Testis (tissue), 3 donors: ENCODE measurements around the gene RPL7L1. TPM values are rescaled to one million over a fixed set of nuclear protein-coding genes. Genes with fewer than 3 reads are reported as not detected.

Source experiments
- DNase-seq: peaks from one replicate; pipeline ENCODE4 v3.0.0-alpha.2; 2019
- H3K27ac ChIP-seq, 2 donors: fragments of 200-600 bp; sonication (generic); one replicate each; pipeline ENCODE4 v1.5.1; 2019
- H3K27me3 ChIP-seq: fragments of 200-600 bp; sonication (generic); one replicate; pipeline ENCODE4 v1.5.1; 2019
- H3K36me3 ChIP-seq: fragments of 200-600 bp; sonication (generic); one replicate; pipeline ENCODE4 v1.5.1; 2017; ENCODE audit warnings: low read depth; ENCODE audit errors: missing control alignments
- H3K4me1 ChIP-seq: fragments of 200-600 bp; sonication (generic); one replicate; pipeline ENCODE4 v1.5.1; 2019
- H3K4me3 ChIP-seq, 2 donors: fragments of 200-600 bp; sonication (generic); one replicate each; pipeline ENCODE4 v1.5.1; 2017 to 2019
- H3K9me3 ChIP-seq: fragments of 200-600 bp; sonication (generic); one replicate; pipeline ENCODE4 v1.5.1; 2017
- POLR2A ChIP-seq: fragments of 450-650 bp; IDR thresholded peaks from one replicate; pipeline ENCODE4 v1.6.1; 2017; ENCODE audit warnings: antibody characterized with exemption, mild to moderate bottlenecking, moderate library complexity
- WGBS, 2 donors: methylation state at CpG; one replicate each; pipeline ENCODE4 v1.1.5; 2018; 5-methylcytosine and 5-hydroxymethylcytosine counted together
- intact Hi-C: fragments of 100-400 bp; cut with DNase I; formaldehyde crosslinking; loops from one replicate; pipeline ENCODE4 v1.15.1; 2023; ENCODE audit warnings: low total_unique reads
- polyA plus RNA-seq: library from polyadenylated mRNA; stranded (reverse); fragments of 350-450 nt; fragmentation: Illumina TruSeq; extraction: RNeasy Lipid Tissue Mini Kit (QIAGEN cat#74804); gene quantifications from one replicate; pipeline ENCODE4 v1.2.3, GENCODE V29; 2014; ENCODE audit warnings: low read depth, low replicate concordance; ENCODE audit not compliant: insufficient read depth
- total RNA-seq, 2 donors: library from RNA; depleted of rRNA; stranded (reverse); fragments of >200 nt; gene quantifications; one replicate each; pipeline ENCODE4 v1.2.3, GENCODE V29; 2016
- TF ChIP-seq, protein P1 (sequence below), 3 experiments: fragments of 450-650 bp in 2 of 3; fragments of 200-600 bp in 1 of 3; sonication (generic) in 1 of 3; IDR thresholded peaks; one replicate each; pipeline ENCODE4 v1.5.1; 2016 to 2019; ENCODE audit warnings: antibody characterized with exemption in 3 of 3, mild to moderate bottlenecking in 2 of 3, moderate library complexity in 1 of 3

The RPL7L1 gene
- total and polyA plus RNA-seq, 3 donors from 2014 or later, result 51.4 to 66.8 (median 62.6) TPM

- H3K36me3 ChIP-seq, result no peaks in the 10 kb centered on the region
Observed at GRCh38 chr6:42916288-42916687, 36.9 kb downstream of the RPL7L1 start.

DNA sequence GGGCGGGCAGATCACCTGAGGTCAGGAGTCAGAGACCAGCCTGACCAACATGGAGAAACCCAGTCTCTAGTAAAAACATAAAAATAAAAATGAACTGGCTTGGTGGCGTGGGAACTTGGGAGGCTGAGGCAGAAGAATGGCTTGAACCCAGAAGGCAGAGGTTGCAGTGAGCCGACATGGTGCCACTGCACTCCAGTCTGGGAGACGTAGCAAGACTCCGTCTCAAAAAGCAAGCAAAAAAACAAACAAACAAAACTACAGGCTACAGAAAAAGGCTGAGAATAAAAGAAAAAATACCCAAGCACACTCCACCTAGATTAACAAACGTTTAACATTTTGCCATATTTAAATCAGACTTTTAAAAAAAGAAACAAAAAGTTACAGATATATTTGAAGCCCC, 42.4 kb downstream of the RPL7L1 start:
- Histone ChIP-seq H3K9me3 (no peaks in the 10 kb centered on the region), H3K4me3 (no peak overlapping the region), H3K36me3 (no peaks in the 10 kb centered on the region), H3K27ac (no peak overlapping the region), H3K27me3 (no peaks in the 10 kb centered on the region), H3K4me1 (no peaks in the 10 kb centered on the region)
- no peak for DNase-seq
- TF ChIP-seq, protein P1, sequence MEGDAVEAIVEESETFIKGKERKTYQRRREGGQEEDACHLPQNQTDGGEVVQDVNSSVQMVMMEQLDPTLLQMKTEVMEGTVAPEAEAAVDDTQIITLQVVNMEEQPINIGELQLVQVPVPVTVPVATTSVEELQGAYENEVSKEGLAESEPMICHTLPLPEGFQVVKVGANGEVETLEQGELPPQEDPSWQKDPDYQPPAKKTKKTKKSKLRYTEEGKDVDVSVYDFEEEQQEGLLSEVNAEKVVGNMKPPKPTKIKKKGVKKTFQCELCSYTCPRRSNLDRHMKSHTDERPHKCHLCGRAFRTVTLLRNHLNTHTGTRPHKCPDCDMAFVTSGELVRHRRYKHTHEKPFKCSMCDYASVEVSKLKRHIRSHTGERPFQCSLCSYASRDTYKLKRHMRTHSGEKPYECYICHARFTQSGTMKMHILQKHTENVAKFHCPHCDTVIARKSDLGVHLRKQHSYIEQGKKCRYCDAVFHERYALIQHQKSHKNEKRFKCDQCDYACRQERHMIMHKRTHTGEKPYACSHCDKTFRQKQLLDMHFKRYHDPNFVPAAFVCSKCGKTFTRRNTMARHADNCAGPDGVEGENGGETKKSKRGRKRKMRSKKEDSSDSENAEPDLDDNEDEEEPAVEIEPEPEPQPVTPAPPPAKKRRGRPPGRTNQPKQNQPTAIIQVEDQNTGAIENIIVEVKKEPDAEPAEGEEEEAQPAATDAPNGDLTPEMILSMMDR (IDR thresholded peaks at IDR 0.05), result no peak
- no peak for TF ChIP-seq POLR2A
- 69 to 83% methylated on average over 6 of the region's 6 CpGs for WGBS, 2 donors
- intact Hi-C loops, result no loop called here

More at GRCh38 chr6:42916288-42916687, 36.9 kb downstream of the RPL7L1 start:
- Histone ChIP-seq H3K27ac (no peak overlapping the region), H3K9me3 (no peaks in the 10 kb centered on the region), H3K4me1 (peaks cover 5% of the 10 kb centered on the region), H3K27me3 (no peaks in the 10 kb centered on the region), H3K4me3 (no peak overlapping the region)
- intact Hi-C loops, result no loop called here
- no peak for TF ChIP-seq POLR2A
- TF ChIP-seq, protein P1 (IDR thresholded peaks at IDR 0.05), result no peak
- 80 to 83% methylated on average over 1 of the region's 1 CpG for WGBS, 2 donors
- no peak for DNase-seq

DNA sequence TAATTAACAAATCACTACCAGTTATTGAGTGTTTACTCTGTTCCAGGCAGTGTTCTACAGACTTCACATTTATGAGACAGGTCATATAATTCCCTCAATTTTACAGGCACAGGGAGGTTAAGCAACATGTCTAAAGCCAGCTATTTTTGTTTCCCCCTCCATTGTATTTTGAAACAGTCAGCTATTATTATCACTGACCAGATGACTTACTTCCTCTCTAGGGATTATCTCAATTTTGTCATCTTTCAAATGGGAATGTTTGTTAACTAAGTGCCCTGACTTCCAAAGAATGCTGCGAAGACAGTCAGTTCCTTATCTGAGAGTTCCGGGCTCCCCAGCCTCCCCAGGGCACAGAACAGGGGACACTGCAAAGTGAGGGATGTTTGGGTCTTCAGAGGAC, 44.2 kb downstream of the RPL7L1 start:
- Histone ChIP-seq H3K36me3 (no peaks in the 10 kb centered on the region), H3K4me3 (no peak overlapping the region), H3K4me1 (peaks cover 5% of the 10 kb centered on the region), H3K9me3 (no peaks in the 10 kb centered on the region), H3K27me3 (no peaks in the 10 kb centered on the region), H3K27ac (no peak overlapping the region)
- intact Hi-C loops, result no loop called here
- 57 to 83% methylated on average over 2 of the region's 2 CpGs for whole genome bisulfite sequencing, 2 donors
- TF ChIP-seq POLR2A, result no peak
- TF ChIP-seq, protein P1 (IDR thresholded peaks at IDR 0.05), result no peak
- no peak for DNase-seq

DNA sequence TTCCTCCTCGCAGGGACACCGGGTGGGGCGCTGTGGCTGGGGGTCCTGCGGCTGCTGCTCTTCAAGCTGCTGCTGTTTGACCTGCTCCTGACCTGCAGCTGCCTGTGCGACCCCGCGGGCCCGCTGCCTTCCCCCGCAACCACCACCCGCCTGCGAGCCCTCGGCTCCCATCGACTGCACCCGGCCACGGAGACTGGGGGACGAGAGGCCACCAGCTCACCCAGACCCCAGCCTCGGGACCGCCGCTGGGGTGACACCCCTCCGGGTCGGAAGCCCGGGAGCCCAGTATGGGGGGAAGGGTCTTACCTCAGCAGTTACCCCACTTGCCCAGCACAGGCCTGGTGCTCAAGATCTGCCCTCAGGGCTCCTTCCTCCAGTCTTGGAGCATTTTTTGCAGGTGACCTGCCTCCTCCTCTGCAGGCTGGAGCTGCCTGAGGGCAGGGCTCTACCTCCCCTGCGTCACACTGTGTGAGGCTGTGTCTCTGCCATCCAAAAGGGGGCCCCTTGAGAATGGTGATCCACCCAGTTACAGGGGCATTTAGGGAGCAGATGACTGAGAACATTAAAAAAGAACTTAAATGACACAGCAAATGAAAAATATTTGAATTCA, 45.9 kb downstream of the RPL7L1 start:
- Histone ChIP-seq H3K4me1 (peaks cover 12% of the 10 kb centered on the region), H3K27me3 (no peaks in the 10 kb centered on the region), H3K27ac (no peak overlapping the region), H3K4me3 (no peak overlapping the region), H3K9me3 (no peaks in the 10 kb centered on the region), H3K36me3 (no peaks in the 10 kb centered on the region)
- TF ChIP-seq, protein P1 (IDR thresholded peaks at IDR 0.05), result no peak
- TF ChIP-seq POLR2A, result no peak
- intact Hi-C loops, result no loop called here
- DNase-seq, result no peak
- 62 to 100% methylated on average over 1 to 23 of the region's 23 CpGs for WGBS, 2 donors
